ENCODE measurements around the gene TMEM54. TPM values are rescaled to one million over a fixed set of nuclear protein-coding genes. Genes with fewer than 3 reads are reported as not detected.
"Not testable (repeated sequence)": the region's sequence is repeated elsewhere in the genome, so short reads cannot be mapped to it uniquely, and the experiment has no call there.

Gene TMEM54
- total RNA-seq, 1 donor from 2014 or later = 19.8 TPM

DNA sequence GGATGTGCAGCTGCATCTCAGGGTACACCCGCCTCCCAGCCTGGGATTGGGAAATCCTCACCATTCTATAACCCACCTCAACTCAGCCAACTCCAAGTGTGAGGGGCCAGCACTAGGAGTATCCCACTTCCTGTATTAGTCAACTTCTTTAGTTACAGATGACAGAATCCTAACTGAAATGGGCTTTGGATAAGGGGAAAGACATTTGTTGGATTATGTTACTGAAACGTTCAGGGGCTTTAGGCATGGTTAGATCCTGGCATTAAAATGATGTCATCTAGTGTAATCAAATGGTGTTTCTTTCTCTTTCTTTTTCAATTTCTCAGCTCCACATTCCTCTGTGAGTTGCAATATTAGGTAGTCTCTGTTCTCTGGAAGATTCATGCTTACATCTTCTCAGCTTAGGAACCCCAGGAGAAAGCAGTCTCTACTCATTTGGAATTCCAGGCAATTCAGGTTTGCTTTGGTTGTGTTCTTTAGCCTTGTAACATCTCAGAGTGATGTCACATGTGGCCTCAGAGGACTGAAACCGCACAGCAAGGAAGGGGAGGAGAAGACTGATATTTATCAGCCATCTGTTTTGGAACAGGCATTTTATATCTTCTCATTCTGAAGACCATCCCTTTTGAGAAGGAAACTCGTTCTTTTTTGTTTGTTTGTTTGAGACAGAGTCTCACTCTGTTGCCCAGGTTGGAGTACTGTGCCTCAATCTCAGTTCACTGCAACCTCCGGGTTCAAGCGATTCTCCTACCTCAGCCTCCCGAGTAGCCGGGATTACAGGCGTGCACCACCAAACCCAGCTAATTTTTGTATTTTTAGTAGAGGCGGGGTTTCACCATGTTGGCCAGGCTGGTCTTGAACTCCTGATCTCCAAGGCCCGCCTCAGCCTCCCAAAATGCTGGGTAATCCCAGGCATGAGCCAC, 18.9 kb upstream of the TMEM54 start:
- no peak for DNase-seq (ENCODE audit: low read depth in 2 of 2)

DNA sequence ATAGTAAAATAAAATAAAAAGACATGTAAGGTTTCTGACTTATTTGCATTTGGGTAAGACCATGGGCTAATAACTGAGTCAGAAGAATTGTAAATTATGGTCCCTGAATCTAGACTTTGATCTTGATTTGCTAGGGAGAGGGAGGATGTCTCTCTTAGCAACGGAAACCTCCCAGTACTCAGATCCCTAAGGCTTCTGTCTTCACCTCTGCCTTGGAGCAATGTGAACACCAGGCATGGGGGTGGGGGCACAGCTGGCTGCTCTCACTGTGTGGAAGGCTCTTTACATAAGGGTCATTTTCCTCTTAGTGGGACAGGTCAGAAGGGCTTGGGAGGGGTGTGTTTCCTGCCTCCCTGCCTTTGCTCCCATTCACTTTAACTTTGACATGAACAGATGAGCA, 17.0 kb upstream of the TMEM54 start:
- no peak for DNase-seq (ENCODE audit: low read depth in 2 of 2)

GRCh38 chr1:32917521-32917920, 16.3 kb upstream of the TMEM54 start:
- DNase-seq (ENCODE audit: low read depth in 2 of 2) = no peak

DNA sequence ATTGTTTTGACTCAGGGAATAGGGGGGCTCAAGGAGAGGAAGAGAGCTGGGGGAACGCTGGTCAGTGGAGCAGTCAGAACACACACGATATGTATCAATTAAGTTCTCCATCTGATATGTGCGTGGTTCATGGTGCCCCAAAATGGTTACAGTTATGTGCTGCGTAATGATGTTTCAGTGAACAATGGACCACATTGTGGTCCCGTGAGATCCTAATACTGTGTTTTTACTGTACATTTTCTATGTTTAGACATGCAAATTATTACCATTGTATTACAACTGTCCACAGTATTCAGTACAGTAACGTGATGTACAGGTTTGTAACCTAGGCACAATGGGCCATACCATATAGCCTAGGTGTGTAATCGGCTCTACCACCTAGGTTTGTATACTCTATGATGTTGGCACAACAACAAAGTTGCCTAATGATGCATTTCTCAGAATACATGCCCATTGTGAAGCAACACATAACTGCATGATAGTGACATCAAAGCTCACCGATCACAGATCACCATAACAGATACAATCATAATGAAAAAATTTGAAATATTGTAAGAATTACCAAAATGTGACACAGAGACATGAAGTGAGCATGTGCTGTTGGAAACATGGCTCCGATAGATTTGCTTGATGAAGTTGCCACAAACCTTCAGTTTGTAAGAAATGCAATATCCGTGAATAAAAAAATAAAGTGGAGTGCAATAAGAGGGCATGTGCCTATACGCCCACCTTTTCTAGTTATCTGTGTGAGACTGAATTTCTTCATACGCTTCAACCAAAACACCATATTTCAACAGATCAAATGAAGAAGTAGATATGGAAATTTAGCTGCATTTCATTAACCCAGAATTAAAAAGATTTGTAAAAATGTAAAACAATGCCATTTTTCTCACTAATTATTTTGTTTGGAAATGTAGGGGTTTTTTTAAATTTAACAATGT, 14.8 kb upstream of the TMEM54 start:
- no peak for DNase-seq (ENCODE audit: low read depth in 2 of 2)

DNA sequence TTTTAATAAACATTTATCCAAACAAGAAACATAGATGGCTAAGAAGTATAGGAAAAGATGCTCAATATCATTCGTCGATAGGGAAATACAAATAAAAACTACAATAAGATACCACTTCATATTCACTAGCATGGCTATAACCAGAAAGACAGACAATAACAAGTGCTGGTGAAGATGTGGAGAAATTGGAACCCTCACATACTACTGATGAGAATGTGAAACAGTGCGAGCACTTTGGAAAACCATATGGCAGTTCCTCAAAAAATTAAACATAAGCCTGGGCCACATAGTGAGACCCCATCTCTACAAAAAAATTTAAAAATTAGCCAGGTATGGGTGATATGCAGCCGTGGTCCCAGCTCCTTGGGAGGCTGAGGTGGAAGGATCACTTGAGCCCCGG, 9.1 kb upstream of the TMEM54 start:
- DNase-seq (ENCODE audit: low read depth in 2 of 2) = no peak

GRCh38 chr1:32907435-32907834, 6.2 kb upstream of the TMEM54 start:
- no peak for DNase-seq (ENCODE audit: low read depth in 2 of 2)

DNA sequence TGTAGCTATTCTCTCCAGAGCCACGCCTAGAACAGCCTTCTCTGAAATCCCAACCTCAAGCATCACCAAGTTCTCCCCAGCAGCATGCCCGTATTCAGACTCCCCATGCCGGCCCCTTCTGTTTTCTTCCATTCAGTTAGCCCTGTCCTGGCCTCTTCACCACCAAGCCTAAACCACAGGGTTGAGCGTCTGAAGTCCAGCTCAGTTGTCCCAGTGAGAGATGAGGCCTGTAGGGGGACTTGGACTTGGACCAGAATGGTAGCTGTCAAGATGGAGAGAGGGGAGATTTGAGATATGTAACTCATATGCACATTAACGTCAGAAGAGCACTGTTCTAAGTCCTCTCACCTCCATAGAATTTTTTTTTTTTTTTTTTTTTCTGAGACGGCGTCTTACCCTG, 5.5 kb upstream of the TMEM54 start:
- no peak for DNase-seq (ENCODE audit: low read depth in 2 of 2)

GRCh38 chr1:32905588-32905987, 4.4 kb upstream of the TMEM54 start:
- not testable (repeated sequence) for DNase-seq (ENCODE audit: low read depth in 2 of 2)

GRCh38 chr1:32904797-32905196, 3.6 kb upstream of the TMEM54 start:
- no peak for DNase-seq (ENCODE audit: low read depth in 2 of 2)

GRCh38 chr1:32903991-32904785, 3.0 kb upstream of the TMEM54 start:
- no peak for DNase-seq (ENCODE audit: low read depth in 2 of 2)

GRCh38 chr1:32902535-32902920, 1.3 kb upstream of the TMEM54 start:
- no peak for DNase-seq (ENCODE audit: low read depth in 2 of 2)

DNA sequence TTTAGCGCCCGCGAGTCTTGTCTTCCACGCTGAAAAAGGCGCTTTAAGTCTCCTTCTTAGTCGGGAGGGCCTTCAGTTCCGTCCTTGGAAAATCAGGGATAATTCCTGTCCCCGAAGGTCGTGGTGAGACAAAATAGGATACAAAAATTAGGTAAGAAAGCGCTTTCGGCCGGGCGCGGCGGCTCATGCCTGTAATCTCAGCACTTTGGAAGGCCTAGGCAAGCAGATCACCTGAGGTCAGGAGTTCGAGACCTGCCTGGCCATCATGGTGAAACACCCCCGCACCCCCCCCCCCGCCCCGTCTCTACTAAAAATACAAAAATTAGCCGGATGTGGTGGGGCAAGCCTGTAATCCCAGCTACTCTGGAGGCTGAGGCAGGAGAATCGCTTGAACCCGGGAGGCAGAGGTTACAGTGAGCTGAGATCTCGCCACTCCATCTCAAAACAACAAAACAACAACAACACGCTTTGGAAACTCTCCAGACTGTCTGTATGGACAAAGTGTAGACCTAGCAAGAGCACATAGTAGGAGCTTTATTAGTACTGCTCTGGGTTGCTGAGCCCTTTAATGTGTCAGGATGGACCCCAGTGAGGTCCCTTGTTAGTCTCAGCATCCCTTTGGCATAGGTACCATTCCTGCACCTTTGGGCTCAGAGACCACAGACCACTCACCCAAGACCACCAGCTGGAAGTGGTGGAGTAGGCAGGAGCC, 790 bp upstream of the TMEM54 start:
- DNase-seq (ENCODE audit: low read depth in 2 of 2) = no peak

- DNase-seq (ENCODE audit: low read depth in 2 of 2) = no peak
Observed at GRCh38 chr1:32900371-32900955, 726 bp downstream of the TMEM54 start.

GRCh38 chr1:32899586-32900296, 1.4 kb downstream of the TMEM54 start:
- no peak for DNase-seq (ENCODE audit: low read depth in 2 of 2)

DNA sequence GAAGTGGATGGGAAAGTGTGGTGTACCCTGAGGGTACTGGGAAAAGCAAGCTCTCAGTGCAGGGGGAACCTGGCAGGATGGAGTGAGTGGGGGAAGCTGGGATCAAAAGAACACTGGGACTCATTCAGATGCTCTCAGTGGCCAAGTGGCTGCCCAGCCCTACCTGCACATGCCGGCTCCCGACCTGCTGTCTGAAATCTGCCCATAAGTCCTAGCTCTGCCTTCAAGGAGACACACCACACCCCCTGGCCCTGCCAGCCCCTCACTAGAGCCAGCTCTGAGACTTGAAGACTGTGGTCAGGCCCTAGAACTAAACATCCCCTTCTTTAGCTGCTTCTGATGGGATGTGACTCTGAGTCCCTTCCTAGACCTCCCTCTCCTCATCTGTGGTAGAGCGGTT, 2.2 kb downstream of the TMEM54 start:
- DNase-seq (ENCODE audit: low read depth in 2 of 2) = no peak

DNA sequence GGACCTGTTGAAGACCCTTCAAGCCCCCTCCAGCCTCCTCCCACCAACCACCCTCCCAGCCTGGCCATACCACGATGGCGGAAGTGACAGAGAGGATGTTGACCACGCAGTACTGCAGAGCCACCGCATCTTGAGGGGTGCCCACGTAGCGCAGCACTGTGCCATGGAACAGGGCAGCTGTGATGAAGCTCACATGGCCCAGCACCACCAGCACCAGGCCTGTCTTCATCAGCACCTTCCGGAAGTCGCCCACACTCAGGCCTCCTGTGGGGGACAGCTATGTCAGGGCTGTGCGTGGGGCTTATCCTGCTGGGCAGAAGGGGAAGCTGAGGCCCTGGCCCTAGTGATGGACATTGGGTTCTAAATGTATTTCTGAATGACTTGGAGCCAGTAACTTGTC, 3.1 kb downstream of the TMEM54 start:
- no peak for DNase-seq (ENCODE audit: low read depth in 2 of 2)

DNA sequence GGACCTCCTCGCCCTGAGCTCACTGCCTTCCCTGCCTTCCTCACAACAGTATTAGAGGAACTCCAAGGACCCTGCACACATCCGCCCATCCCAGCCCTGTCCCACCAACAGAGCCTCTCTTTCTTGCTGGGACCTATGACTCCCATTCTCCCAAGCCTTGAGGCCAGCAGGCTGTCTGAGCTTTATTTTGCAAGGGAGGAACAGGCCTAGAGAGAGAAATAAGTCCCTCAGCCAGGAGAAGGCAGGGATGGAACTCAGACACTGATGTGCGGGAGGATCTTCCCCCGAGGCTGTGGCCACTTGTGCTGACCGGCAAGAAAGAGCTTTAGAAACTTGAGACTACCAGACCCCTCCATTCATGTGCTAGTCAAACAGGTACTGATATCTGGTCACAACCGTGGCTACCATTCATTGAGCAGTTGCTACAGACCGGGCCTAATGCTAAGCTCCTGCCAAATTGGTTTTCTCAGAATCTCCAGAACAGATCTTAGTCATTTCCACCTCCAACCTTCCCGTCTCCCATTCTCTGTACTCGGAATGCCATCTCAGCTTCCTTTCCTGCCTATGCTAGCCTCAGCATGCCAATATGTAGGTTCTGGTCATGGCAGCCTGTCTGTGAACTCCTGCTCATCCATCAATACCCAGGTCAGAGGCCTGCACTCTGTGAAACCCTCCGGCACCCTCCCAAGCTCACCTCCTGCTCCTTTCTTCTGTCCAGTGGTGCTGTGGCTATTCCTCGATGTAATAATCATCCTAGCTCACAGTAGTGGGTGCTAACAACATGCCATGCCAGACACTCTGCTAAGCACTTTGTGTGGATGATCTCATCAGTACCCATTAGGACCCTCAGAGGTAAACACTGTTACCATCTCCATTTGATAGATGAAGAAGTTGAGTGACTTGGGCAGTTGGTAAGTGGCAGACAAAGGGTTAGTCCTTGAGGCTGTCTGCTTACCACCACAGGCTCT, 3.8 kb downstream of the TMEM54 start:
- DNase-seq (ENCODE audit: low read depth in 2 of 2) = no peak

GRCh38 chr1:32896451-32896850, 4.7 kb downstream of the TMEM54 start:
- no peak for DNase-seq (ENCODE audit: low read depth in 2 of 2)
